DMS53 treated with DMSO at 0.1 percent for 48 hours (cell line): ENCODE results near the gene PSMB10.
"Not testable (repeated sequence)": the region's sequence is repeated elsewhere in the genome, so short reads cannot be mapped to it uniquely, and the experiment has no call there.

ENCODE experiments used
- DNase-seq: peaks from one replicate; lab custom pipeline; 2025; ENCODE audit not compliant: unreplicated experiment; lab: John Stamatoyannopoulos, UW

The PSMB10 gene

DNA sequence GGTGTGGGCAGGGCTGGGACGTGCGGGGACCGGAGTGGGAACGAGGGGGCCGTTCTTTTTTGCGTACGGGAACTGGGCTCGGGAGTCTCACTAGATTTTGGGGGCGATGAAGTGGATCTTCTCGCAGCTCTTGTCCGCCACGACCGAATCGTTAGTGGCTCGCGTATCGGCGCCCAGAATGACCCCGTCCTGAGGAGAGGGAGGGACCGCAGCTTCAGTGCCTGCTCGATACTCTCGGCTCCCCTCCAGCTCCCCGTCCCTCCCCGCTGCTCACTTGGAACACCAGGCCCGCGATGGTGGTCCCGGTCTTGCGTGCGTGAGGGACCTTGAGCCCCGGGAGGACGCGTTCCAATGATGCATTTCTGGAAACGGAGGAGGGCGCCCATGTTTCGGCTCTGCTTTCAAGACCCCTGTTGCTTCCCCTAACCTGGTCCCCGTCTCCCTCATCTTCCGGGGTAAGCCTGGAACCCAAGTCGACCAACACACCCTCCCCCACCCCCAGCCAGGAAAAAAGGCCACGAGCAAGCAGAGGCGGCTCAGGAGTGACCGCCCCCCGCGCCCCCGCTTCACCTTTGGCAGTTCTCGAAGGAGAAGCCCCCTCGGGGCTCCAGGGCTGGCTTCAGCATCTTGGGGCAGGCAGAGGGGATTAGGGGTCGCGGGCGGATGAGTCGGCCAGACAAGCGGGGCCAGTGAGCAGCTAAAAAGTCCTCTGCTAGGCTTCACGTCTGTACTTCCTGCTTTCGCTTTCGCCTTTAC lies at the start of gene PSMB10:
Gene PSMB10, minus strand, starts transcription at position 727 of the 756 bp plus-strand sequence. Its CDS starts 101 bp downstream, at position 626.
- DNase-seq, result peak; percentile 41

DNA sequence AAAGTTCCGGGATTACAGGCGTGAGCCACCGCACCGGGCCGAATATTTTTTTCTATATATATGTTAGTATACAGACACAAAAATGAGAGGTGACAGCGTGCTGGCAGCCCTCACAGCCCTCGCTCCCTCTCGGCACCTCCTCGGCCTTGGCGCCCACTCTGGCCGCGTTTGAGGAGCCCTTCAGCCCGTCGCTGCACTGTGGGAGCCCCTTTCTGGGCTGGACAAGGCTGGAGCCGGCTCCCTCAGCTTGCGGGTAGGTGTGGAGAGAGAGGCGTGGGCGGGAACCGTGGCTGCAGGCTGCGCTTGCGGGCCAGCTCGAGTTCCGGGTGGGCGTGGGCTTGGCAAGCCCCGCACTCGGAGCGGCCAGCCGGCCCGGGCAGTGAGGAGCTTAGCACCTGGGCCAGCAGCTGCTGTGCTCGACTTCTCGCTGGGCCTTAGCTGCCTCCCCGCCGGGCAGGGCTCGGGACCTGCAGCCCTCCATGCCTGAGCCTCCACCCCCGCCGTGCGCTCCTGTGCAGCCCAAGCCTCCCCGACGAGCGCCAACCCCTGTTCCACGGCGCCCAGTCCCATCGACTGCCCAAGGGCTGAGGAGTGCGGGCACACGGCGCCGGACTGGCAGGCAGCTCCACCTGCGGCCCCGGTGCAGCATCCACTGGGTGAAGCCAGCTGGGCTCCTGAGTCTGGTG lies 45.5 kb upstream of the PSMB10 start:
- no peak for DNase-seq

- DNase-seq, result no peak
Observed at GRCh38 chr16:67979955-67980678, 43.5 kb upstream of the PSMB10 start, which contains the start of gene DPEP3. Gene DPEP3 (minus strand): TSS chr16:67980499. CDS start chr16:67980380, 119 bp downstream.

DNA sequence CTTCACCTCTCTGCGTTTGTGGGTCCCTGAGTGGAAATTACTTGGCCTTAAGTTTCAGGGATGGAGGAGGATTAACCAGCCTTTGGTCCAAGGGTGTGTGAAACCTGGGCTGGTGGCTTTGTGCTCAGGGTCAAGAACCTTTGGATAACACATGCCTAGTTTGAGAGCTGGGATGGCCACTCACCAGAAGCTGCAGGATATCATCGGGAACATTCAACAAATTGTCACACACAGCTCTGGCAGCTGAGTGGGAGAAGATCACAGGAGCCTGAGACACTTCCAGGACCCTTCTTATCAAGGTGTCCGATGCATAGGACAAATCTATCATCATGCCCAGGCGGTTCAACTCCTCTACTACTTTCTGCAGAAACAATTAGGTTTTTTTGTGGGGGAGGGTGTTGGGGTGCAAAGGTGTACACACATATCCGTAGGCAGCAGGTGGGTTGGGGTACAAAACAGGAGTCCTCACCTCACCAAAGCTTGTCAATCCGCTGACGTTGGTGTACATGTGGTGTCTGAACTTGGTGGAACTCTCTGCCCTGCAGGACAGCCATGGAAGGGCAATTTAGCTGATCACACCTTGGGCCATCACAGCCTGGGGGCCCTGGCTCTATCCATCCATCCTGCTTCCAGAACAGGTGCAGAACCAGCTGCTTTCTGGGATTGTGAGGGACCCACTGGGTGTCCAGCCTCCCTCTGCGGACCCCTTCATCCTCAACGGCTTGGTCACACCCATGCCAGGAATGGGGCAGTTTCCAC lies 41.0 kb upstream of the PSMB10 start:
- no peak for DNase-seq

- no peak for DNase-seq
Observed at GRCh38 chr16:67977005-67977404, 40.4 kb upstream of the PSMB10 start.

- no peak for DNase-seq
Observed at GRCh38 chr16:67976205-67976604, 39.6 kb upstream of the PSMB10 start.

- DNase-seq, result no peak
Observed at GRCh38 chr16:67975321-67976105, 38.9 kb upstream of the PSMB10 start.

DNA sequence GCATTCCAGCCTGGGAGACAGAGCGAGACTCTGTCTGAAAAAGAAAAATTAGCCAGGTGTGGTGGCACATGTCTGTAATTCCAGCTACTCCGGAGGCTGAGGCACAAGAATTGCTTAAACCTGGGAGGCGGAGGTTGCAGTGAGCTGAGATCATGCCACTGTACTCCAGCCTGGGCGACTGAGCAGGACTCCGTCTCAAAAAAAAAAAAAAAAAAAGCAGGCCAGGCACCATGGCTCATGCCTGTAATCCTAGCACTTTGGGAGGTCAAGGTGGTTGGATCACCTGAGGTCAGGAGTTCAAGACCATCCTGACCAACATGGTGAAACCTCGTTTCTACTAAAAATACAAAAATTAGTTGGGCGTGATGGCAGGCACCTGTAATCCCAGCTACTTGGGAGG lies 35.6 kb upstream of the PSMB10 start:
- not testable (repeated sequence) for DNase-seq

- DNase-seq, result no peak
Observed at GRCh38 chr16:67971111-67971510, 34.5 kb upstream of the PSMB10 start.

DNA sequence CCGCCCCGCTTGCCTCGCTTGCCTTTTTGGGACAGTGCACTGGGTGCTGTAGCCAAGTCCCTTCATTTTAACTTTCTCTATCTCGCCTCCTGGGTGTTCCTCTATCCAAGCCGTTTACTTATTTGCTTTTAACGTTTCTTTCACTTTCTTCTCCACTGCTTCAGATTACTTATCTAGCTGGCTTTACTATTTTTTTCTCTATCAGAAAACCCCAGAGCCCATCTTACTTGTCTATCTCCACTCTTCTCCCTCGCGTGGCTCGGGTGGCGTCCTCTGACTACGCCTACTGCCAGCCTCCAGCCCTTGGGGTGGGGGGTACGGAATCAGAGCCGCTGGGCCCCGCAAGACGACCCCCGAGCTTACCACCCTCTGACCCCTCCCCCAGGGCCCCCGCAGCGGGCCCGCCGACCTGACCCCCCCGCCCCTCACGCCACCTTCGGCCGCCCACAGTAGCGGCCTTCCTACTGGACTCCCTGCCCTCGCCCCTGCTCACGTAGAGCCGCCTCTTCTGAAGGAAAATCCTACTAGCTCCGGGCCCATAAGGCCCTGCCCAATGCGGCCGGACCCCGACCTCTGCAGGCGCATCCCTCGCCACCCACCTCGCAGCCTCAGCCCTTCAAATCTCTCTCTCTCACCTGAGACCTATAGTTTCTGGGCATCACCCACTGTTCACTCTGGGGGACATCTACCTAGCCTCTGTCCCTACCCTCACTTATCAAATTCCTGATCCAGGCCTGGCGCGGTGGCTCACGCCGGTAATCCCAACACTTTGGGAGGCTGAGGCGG lies 32.8 kb upstream of the PSMB10 start:
- no peak for DNase-seq

DNA sequence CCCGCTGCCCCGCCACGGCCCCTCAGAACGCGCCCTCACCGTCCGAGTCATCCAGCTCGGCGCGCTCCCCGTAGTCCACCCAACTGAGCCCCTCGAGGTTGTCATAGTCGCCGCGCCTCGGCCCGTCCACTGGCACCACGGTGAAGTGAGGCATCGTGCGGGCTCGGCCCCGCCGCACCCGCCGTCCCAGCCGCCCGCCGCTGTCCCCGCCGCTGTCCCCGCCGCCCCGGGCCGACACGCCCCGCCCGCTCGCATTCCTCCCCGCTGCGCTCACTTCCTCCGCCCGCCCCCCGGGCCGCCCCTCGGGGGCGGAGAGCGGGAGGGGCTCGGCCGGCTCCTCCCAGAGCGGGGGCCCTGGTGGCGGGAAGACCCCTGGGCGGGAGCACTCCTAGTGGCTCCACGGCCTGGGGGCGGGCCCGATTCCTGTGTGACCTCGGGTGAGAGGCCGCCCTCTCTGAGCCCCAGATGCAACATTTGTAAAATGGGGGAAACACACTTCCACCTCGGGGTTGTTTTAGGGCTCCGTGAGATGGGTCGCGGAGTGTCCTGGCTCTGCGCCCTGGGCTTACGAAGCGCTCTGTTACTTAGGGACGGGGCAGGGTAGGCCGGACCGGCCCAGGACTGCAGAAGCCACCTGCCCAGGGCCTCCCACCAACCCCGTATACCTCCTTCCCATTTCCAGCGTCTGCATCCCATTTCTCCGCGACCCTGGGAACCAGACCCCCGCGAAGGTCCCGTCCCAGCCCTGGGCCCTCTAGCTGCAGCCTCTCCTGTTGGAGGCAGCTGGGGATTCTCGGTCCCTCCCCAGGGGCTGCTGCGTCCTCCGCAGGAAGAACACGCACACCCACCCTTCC lies 32.0 kb upstream of the PSMB10 start, which contains the start of gene SLC12A4:
Gene SLC12A4, minus strand, starts transcription at position 238 of the 854 bp plus-strand sequence. Its CDS starts 84 bp downstream, at position 154.
- peak; percentile 25 for DNase-seq

DNA sequence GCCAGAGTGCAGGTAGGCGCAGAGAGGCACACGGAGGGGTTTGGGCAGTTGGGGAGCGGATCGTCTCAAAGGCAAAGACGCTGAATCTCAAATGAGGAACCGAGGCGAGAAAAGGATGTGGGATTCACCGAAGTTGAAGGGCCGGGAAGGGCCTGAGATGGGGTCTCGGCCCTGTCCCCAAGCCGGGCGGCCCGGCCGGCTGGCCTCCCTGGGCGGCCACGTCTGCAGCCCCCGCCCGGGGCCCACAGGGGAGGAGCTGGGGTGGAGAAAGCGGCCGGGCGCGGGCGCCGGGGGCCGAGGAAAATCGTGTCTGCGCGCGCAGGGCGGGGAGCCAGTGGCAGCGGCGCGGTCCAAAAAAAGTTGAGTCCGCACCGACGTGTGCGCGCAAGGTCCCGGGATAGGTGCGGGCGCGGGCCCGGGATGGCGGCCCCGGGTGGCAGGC lies 31.3 kb upstream of the PSMB10 start:
- no peak for DNase-seq

DNA sequence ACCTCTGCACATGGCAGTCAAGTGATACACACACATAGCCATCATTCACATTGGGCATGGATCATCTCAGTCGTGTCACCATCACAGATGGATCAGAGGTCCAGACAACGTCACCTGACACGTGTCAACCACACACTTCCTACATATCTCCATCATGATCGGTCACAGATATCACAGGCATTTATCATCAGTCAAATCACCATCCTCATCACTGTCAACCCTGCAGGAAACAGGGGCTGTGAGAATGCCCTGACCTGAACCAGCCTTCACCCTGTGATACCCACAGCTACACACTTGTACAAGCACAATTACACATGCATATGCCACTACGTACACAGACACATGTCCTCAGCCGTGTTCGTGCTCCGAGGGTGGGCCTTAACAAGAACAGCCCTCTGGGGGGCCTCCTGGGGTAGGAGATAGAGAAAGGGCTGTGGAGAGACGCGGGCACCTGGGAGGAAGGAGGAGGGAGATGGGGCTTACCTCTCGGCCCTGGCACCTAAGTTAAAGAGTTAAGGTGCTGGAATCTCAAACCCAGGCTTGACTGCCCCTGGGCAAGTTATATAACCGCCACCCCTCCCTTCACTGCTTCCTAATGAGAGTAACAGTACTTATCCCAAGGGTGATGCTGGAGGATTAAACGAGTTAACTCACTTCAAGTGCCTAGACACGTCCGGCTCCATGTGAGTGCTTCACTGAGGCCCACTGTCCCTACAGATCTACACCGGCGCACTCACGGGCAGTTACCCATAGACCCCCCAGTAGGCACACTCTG lies 30.7 kb upstream of the PSMB10 start:
- no peak for DNase-seq

- no peak for DNase-seq
Observed at GRCh38 chr16:67966549-67967182, 30.0 kb upstream of the PSMB10 start.

- DNase-seq, result no peak
Observed at GRCh38 chr16:67965668-67966548, 29.3 kb upstream of the PSMB10 start.

DNA sequence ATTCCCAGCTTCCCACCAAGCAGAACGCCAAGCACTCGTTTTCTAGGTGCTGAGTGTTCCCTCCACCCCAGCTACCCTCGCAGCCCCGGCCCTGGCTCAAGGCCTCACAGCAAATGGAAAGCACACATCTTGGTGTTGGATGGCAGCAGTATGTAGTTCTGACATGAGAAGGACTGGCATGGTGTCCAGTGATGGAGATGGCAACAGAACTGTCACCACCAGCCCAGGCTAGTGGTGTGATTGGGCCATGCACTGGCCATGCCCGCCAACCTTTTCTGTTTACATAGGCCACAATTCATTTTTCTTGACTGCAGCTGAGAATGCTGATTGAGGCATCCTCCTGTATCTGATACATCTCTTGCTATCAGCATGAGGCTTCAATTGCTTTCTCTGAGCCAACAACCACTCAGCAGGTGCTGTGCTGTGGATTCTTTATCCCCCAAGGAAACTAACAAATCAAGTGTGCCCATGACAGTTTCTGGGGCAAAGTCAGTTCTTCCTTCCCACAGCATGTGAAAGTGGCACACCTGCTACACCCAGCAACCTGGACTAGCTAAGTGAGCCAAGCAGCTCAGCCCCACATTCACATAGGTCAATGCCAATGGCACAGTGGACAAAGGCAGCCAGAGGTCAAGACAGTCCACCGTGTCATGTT lies 28.0 kb upstream of the PSMB10 start:
- DNase-seq, result no peak
